Ishikawa (cell line): ENCODE data around the gene BBC3.

Experiments used
- CEBPB ChIP-seq: IDR thresholded peaks from 2 replicates; pipeline ENCODE4 v1.6.1; 2012
- CREB1 ChIP-seq: IDR thresholded peaks from 2 replicates; pipeline ENCODE4 v1.6.1; 2012; ENCODE audit warnings: low read depth
- EGR1 ChIP-seq: IDR thresholded peaks from 2 replicates; pipeline ENCODE4 v1.6.1; 2012
- EP300 ChIP-seq: IDR thresholded peaks from 2 replicates; pipeline ENCODE4 v1.6.1; 2012; ENCODE audit warnings: borderline replicate concordance
- FOXM1 ChIP-seq: IDR thresholded peaks from 2 replicates; pipeline ENCODE4 v1.6.1; 2012; ENCODE audit warnings: low read depth, borderline replicate concordance
- NFIC ChIP-seq: IDR thresholded peaks from 2 replicates; pipeline ENCODE4 v1.6.1; 2012
- RAD21 ChIP-seq: IDR thresholded peaks from 2 replicates; pipeline ENCODE4 v1.6.1; 2012; ENCODE audit warnings: low read depth
- TAF1 ChIP-seq: IDR thresholded peaks from 2 replicates; pipeline ENCODE4 v1.6.1; 2012; ENCODE audit warnings: low read depth, mild to moderate bottlenecking
- TCF12 ChIP-seq: IDR thresholded peaks from 2 replicates; pipeline ENCODE4 v1.6.1; 2012; ENCODE audit warnings: low read depth
- TEAD4 ChIP-seq: IDR thresholded peaks from 2 replicates; pipeline ENCODE4 v1.6.1; 2012
- YY1 ChIP-seq: IDR thresholded peaks from 2 replicates; pipeline ENCODE4 v1.6.1; 2012; ENCODE audit warnings: low read depth
- ZBTB7A ChIP-seq: IDR thresholded peaks from 2 replicates; pipeline ENCODE4 v1.6.1; 2012; ENCODE audit warnings: low read depth
- TF ChIP-seq, protein P1 (sequence below): IDR thresholded peaks from 2 replicates; pipeline ENCODE4 v1.6.1; 2012
- TF ChIP-seq, protein P2 (sequence below): IDR thresholded peaks from 2 replicates; pipeline ENCODE4 v1.6.1; 2012
- TF ChIP-seq, protein P3 (sequence below): IDR thresholded peaks from 2 replicates; pipeline ENCODE4 v1.6.1; 2012; ENCODE audit warnings: low read depth, mild to moderate bottlenecking

The BBC3 gene

DNA sequence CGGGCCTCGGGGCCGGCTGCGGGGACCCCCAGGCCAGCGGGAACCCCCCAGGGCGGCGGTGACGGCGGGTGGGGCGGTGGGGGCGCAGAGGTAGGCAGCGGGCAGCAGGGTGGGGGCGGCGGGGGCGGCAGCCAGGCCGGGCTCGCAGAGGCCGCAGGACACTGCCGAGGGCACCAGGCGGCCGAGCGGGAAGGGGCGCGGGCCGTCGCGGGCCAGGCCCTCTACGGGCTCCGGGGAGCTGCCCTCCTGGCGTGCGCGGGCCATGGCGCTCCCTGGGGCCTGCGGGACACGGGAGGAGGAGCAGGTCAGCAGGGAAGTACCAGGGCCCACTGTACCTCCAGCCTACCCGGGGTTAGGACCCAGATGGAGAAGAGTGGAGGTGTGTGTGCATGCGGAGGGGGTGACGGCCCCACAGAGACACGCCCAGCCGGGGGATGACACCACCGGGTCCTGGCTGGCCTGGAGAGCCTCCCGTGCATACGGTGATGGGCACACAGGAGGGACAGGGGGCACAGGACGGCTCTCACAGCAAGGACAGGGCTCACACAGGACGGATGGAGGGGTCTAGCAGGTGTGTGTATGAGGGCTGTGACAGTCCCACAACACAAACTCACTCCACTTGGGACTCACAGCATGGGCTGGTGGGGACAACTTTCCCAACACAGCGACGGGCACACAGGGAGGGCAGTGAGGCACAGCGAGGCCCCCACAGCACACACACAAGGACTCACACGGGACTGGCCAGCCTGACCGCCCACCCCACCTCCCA is 2.6 kb downstream of the BBC3 start:
- no peak for TF ChIP-seq ZBTB7A
- TF ChIP-seq, protein P1, sequence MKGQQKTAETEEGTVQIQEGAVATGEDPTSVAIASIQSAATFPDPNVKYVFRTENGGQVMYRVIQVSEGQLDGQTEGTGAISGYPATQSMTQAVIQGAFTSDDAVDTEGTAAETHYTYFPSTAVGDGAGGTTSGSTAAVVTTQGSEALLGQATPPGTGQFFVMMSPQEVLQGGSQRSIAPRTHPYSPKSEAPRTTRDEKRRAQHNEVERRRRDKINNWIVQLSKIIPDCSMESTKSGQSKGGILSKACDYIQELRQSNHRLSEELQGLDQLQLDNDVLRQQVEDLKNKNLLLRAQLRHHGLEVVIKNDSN, result no peak
- no peak for TF ChIP-seq CEBPB
- TF ChIP-seq EGR1, result no peak
- no peak for TF ChIP-seq TEAD4
- no peak for TF ChIP-seq TCF12
- no peak for TF ChIP-seq TAF1
- no peak for TF ChIP-seq FOXM1
- no peak for TF ChIP-seq NFIC
- no peak for TF ChIP-seq CREB1
- no peak for TF ChIP-seq RAD21
- TF ChIP-seq, protein P2, sequence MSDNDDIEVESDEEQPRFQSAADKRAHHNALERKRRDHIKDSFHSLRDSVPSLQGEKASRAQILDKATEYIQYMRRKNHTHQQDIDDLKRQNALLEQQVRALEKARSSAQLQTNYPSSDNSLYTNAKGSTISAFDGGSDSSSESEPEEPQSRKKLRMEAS, result no peak
- no peak for TF ChIP-seq EP300
- TF ChIP-seq, protein P3, sequence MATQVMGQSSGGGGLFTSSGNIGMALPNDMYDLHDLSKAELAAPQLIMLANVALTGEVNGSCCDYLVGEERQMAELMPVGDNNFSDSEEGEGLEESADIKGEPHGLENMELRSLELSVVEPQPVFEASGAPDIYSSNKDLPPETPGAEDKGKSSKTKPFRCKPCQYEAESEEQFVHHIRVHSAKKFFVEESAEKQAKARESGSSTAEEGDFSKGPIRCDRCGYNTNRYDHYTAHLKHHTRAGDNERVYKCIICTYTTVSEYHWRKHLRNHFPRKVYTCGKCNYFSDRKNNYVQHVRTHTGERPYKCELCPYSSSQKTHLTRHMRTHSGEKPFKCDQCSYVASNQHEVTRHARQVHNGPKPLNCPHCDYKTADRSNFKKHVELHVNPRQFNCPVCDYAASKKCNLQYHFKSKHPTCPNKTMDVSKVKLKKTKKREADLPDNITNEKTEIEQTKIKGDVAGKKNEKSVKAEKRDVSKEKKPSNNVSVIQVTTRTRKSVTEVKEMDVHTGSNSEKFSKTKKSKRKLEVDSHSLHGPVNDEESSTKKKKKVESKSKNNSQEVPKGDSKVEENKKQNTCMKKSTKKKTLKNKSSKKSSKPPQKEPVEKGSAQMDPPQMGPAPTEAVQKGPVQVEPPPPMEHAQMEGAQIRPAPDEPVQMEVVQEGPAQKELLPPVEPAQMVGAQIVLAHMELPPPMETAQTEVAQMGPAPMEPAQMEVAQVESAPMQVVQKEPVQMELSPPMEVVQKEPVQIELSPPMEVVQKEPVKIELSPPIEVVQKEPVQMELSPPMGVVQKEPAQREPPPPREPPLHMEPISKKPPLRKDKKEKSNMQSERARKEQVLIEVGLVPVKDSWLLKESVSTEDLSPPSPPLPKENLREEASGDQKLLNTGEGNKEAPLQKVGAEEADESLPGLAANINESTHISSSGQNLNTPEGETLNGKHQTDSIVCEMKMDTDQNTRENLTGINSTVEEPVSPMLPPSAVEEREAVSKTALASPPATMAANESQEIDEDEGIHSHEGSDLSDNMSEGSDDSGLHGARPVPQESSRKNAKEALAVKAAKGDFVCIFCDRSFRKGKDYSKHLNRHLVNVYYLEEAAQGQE, result no peak
- no peak for TF ChIP-seq YY1

DNA sequence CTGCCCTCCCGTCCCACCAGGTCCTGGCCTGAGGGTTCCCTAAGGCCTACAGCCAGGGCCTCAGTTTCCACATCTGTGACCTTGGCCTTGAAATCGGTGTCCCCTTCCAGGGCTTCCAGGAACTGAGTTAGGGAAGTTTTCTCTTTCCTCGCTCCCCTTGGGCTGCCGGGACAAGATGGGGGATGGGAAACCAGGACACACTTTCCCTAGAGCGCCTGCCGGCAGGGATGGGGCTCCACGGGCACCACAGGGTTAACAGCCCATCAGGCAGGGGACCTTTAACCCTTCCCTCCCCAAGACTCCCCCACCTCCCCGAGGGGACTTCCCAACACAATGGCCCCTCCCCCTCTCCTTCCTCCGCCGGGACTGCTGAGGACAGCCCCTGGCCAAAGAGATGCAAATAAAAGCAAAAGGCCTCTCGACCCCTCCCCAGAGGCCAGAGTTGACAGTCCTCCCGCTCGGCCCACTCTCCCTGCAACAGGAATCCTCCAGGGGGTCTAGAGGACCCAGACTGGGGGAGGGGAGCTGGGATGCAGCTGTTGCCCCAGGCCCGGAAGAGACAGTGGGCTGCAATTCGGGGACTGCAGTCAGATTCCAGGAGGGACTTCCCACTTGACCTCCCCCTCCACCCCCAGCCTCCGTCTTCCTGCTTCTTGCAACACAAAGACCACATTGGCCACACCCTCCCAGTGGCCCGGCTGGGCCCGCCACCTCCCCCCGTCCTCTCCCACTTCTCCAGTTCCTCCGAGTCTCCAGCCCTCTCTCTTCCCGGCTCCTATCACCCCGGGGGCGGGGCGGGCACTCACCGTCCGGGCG is 3.4 kb downstream of the BBC3 start:
- TF ChIP-seq NFIC (no peak), EP300 (0 out of 2 replicates have a peak, but pooled peaks have one; percentile 9), ZBTB7A (peak; percentile 77; the same call in 1 of the 2 replicates), CEBPB (peak; percentile 84), TAF1 (0 out of 2 replicates have a peak, but pooled peaks have one; percentile 36), TCF12 (0 out of 2 replicates have a peak, but pooled peaks have one; percentile 26)
- TF ChIP-seq, protein P1, result no peak
- TF ChIP-seq, protein P2, result peak; percentile 24; the same call in 1 of the 2 replicates

DNA sequence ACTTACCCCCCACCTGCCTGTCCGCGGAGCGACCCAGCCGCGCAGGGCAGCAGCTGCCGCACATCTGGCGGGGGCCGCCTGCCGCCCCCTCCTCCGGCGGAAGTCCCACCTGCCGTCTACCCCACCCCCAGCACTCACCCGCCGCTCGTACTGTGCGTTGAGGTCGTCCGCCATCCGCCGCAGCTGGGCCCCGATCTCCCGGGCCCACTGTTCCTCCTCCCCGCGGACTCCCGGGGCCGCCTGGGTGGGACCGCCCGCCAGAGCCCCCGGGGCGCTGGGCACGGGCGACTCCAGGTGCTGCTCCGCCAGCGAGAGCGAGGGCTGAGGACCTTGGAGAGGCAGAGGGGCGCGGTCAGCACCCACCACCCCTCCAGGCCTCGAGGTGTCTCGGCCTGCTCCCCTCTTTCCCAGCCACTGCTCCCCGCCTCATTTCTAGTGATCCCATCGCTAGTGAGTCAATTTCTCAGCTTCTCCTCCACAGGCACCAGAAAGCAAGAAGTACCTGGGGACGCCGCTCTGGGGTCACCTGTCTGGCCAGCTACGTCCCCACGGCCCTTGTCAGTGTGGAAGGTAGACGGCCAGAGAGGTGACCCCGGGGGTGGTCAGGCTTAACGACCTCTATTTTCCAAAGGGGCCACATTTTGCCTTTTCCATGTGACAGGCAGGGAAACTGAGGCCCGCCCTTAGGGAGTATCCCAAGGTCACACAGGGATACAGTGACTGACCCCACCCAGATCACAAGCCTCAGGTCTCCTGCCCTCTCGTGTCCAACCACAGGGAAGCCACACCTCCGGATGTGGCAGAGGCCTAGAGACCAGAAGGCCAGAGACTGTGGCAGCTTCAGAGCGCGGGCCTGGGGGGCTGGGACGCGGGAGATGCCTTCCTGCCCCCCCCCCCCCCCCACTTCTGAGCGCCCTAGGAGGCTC is 4.3 kb downstream of the BBC3 start:
- TF ChIP-seq, protein P2, result no peak
- TF ChIP-seq ZBTB7A (peak; percentile 39; the same call in 1 of the 2 replicates), RAD21 (no peak)

DNA sequence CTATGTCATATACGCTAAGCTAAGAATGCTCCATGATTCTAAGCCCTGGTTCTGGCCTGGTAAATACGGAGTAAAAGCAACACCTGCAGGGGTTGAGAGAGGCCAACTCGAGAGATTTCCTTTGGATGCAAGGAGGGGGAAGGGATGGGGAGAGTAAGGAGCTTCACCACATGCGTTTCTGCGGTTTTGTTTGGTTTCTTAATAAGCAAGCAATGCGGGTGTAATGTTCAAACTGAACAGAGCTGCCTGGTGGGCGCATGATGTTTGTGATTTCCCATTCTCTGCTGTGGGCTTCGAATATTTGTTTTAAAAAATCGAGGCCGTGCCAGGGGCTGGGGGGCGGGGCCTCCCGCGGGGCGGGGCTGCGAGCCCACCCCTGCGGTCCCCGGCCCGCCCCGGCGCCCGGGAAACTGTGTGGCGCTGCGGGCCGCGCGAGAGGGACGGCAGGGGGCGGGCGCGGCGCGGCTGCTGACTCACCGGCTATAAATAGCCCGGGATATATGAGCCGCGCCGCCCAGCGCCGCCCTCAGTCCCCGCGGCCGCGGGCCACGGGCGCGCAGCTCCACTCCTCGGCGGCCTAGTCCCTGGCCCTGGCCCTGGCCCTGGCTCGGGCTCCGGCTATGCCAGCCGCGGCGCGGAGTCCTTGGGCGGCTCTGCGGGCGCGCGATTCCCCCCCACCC is 5.1 kb downstream of the BBC3 start:
- TF ChIP-seq YY1 (0 out of 2 replicates have a peak, but pooled peaks have one; percentile 21), TAF1 (peak; percentile 61; the same call in 1 of the 2 replicates), NFIC (peak; percentile 33), FOXM1 (no peak), TEAD4 (peak; percentile 9; the same call in 1 of the 2 replicates)

DNA sequence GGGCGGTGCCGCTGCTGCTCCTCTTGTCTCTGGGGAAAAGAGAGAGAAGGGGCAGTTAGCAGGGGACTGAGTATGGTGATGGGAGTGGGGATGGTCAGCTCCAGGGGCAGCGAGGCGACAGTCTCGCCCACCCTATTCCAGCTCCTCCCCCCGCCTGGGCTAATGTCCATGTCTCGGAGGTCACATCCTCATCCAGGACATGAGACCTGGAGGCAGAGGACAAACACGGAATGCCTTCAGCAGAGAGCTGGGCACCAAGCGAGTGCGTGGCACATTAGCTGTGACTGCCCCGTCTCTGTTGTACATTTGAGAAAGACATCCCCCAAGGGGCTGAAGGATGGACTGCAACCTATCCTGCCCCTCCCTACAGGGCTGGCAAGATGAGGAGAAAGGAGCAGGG is 9.1 kb downstream of the BBC3 start:
- TF ChIP-seq, protein P1, result no peak
- no peak for TF ChIP-seq CREB1
- TF ChIP-seq CEBPB, result no peak
- no peak for TF ChIP-seq TCF12
- no peak for TF ChIP-seq ZBTB7A
- TF ChIP-seq YY1, result no peak
- no peak for TF ChIP-seq NFIC
- TF ChIP-seq FOXM1, result no peak
- TF ChIP-seq, protein P2, result no peak
- no peak for TF ChIP-seq RAD21
- TF ChIP-seq EP300, result no peak
- no peak for TF ChIP-seq TEAD4
